Lung (tissue), 12 donors: ENCODE results near the gene TCF20. TPM values are rescaled to one million over a fixed set of nuclear protein-coding genes. Genes with fewer than 3 reads are reported as not detected.
A peak's percentile ranks its signal among the peaks of the same experiment; 100 is the strongest.

ENCODE experiments used
- ATAC-seq: fragments of 200-7000 bp; cut with Tn5 transposase; one replicate; pipeline ENCODE4 v1.9.1; 2020; ENCODE audit warnings: moderate number of reproducible peaks; ENCODE audit not compliant: insufficient read depth, low FRiP score
- DNase-seq, 3 donors: peaks; one replicate each; pipeline ENCODE4 v3.0.0-alpha.2; 2013 to 2017
- H3K27ac ChIP-seq, 2 donors: one replicate each; pipeline ENCODE4 v1.5.1; 2013; ENCODE audit warnings: mild to moderate bottlenecking in 2 of 2, moderate library complexity in 2 of 2, control low read depth in 1 of 2, inconsistent platforms in 1 of 2, low read depth in 1 of 2, low read length in 1 of 2
- H3K27me3 ChIP-seq, 3 donors: one replicate each; pipeline ENCODE4 v1.5.1; 2013; ENCODE audit warnings: low read length in 2 of 3; ENCODE audit not compliant: control insufficient read depth in 3 of 3, insufficient read depth in 3 of 3
- H3K36me3 ChIP-seq, 4 donors: one replicate each; pipeline ENCODE4 v1.5.1; 2013; ENCODE audit warnings: low read length in 4 of 4, mild to moderate bottlenecking in 1 of 4, moderate library complexity in 1 of 4; ENCODE audit not compliant: control insufficient read depth in 4 of 4, insufficient read depth in 4 of 4
- H3K4me1 ChIP-seq, 5 donors: one replicate each; pipeline ENCODE4 v1.5.1; 2013; ENCODE audit warnings: low read length in 5 of 5, mild to moderate bottlenecking in 2 of 5, moderate library complexity in 1 of 5; ENCODE audit not compliant: control insufficient read depth in 5 of 5, insufficient read depth in 5 of 5
- H3K4me3 ChIP-seq: one replicate; pipeline ENCODE4 v1.5.1; 2013; ENCODE audit warnings: mild to moderate bottlenecking, control low read depth, moderate library complexity
- H3K9ac ChIP-seq, 2 donors: one replicate each; pipeline ENCODE4 v1.5.1; 2013; ENCODE audit warnings: low read length in 2 of 2, control low read depth in 1 of 2; ENCODE audit not compliant: insufficient read depth in 1 of 2
- H3K9me3 ChIP-seq, 4 donors: one replicate each; pipeline ENCODE4 v1.5.1; 2013; ENCODE audit warnings: low read length in 3 of 4, mild to moderate bottlenecking in 1 of 4, moderate library complexity in 1 of 4; ENCODE audit not compliant: control insufficient read depth in 4 of 4, insufficient read depth in 3 of 4
- WGBS, 2 donors: extraction: QIAGEN DNeasy Blood & Tissue Kit; methylation state at CpG; one replicate each; pipeline ENCODE4 v1.1.7; 2013; 5-methylcytosine and 5-hydroxymethylcytosine counted together
- polyA plus RNA-seq, 2 donors: library from polyadenylated mRNA; stranded (reverse); fragments of 200-250 nt; gene quantifications; one replicate each; pipeline ENCODE4 v1.2.1, GENCODE V29; 2013
- total RNA-seq, 2 donors: library from RNA; depleted of rRNA in 1 of 2; stranded (reverse); fragments of >200 nt in 1 of 2; gene quantifications; one replicate each; pipeline ENCODE4 v1.2.1, GENCODE V29; 2014 to 2021
- TF ChIP-seq, protein P1 (sequence below): IDR thresholded peaks from 2 replicates; pipeline ENCODE4 v1.5.1; 2012; ENCODE audit warnings: mild to moderate bottlenecking; ENCODE audit errors: control extremely low read depth, extremely low read depth
- donor health status: control.
- donor health status: control.
- donor health status: Bipolar disorder and iron deficiency.
- donor health status: healthy.
- donor health status: DM: yes; HTN: yes; CAD: no.

Gene TCF20
- total and polyA plus RNA-seq, 4 donors = 9.7 to 41.5 (median 22.7) TPM

DNA sequence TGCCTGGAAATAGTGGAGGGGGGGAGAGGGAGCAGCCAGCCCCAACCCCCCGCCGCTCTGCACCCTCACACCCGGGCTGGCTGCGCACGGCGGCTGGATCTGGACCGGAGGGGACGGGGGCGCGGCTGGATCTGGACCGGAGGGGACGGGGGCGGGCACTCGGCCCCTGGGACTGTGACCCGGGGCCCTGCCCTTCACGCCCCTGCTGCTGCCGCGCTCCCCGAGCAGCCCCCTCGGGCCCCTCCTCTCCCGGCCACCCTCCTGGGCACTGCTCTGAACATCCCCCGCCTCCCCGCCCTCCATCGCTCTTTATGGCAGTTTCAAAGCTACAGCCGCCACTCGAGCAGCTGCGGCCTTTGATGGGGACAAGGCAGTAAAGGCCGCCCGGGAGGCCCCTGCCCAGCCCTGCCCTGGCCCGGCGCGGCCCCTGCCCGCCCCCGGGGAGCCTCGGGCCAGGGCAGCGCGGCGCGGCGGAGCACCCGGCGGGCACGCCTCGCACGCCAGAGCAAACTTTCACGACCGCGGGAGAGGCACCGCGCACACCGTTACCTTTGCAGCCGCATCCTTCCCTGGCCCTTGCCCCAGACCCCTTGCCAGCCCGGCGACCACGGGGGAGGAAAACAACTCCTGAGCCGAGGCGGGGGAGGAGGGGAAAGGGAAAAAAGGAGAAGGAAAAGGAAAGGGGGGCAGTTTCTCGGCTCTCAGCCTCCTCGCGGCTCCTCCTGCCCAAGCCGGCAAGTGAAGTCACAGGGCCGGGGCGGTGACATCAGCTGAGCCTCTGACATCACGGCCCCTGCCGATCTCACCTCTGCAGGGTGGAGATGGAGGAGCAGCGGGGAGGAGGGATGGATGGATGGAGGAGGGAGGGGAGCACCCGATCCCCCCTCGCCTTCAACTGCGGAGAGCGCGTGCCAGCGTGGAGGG, 13.1 kb upstream of the TCF20 start:
- 5 to 6% methylated on average over 57 to 72 of the region's 72 CpGs for WGBS, 2 donors
- TF ChIP-seq, protein P1, sequence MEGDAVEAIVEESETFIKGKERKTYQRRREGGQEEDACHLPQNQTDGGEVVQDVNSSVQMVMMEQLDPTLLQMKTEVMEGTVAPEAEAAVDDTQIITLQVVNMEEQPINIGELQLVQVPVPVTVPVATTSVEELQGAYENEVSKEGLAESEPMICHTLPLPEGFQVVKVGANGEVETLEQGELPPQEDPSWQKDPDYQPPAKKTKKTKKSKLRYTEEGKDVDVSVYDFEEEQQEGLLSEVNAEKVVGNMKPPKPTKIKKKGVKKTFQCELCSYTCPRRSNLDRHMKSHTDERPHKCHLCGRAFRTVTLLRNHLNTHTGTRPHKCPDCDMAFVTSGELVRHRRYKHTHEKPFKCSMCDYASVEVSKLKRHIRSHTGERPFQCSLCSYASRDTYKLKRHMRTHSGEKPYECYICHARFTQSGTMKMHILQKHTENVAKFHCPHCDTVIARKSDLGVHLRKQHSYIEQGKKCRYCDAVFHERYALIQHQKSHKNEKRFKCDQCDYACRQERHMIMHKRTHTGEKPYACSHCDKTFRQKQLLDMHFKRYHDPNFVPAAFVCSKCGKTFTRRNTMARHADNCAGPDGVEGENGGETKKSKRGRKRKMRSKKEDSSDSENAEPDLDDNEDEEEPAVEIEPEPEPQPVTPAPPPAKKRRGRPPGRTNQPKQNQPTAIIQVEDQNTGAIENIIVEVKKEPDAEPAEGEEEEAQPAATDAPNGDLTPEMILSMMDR = no peak
- no peak for ATAC-seq

DNA sequence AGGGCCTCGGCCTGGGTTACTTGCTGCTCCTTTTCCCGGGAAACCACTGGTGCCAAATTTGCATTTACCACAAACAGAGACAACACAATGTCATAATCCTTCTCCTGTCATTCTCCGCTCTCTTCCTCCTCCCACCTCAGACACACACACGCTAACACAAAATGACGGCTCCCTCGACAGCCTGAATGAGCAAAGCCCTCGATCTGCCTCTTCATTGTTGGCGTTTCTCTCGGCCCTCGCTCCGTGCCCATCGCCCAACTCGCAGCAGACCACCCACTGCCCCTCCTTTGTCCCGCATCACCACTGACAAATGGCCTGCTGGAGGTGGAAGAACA, 12.5 kb upstream of the TCF20 start:
- H3K27me3 ChIP-seq = peaks cover 0 to 9% (median 5%) of the 10 kb centered on the region in 3 donors
- WGBS, 2 donors = 21 to 32% methylated on average over 14 of the region's 14 CpGs
- H3K4me3 ChIP-seq = no peak overlapping the region
- no peak overlapping the region for H3K9ac ChIP-seq
- ATAC-seq (no peak), DNase-seq (peak in 2 of 3 donors; percentile 30 to 41)
- TF ChIP-seq, protein P1 = no peak
- H3K36me3 ChIP-seq = no peaks in the 10 kb centered on the region
- peaks cover 0 to 13% (median 2%) of the 10 kb centered on the region in 5 donors for H3K4me1 ChIP-seq
- H3K27ac ChIP-seq = no peak overlapping the region
- no peaks in the 10 kb centered on the region for H3K9me3 ChIP-seq

More for the DNA sequence above, 13.1 kb upstream of the TCF20 start:
- no peak overlapping the region for H3K27ac ChIP-seq
- no peak overlapping the region for H3K4me3 ChIP-seq
- H3K4me1 ChIP-seq = peaks cover 0 to 13% (median 2%) of the 10 kb centered on the region in 5 donors
- DNase-seq = peak; percentile 45 to 65 (median 61)
- H3K9me3 ChIP-seq = no peaks in the 10 kb centered on the region
- no peak overlapping the region for H3K9ac ChIP-seq
- H3K36me3 ChIP-seq = no peaks in the 10 kb centered on the region
- peaks cover 0 to 9% (median 5%) of the 10 kb centered on the region in 3 donors for H3K27me3 ChIP-seq

DNA sequence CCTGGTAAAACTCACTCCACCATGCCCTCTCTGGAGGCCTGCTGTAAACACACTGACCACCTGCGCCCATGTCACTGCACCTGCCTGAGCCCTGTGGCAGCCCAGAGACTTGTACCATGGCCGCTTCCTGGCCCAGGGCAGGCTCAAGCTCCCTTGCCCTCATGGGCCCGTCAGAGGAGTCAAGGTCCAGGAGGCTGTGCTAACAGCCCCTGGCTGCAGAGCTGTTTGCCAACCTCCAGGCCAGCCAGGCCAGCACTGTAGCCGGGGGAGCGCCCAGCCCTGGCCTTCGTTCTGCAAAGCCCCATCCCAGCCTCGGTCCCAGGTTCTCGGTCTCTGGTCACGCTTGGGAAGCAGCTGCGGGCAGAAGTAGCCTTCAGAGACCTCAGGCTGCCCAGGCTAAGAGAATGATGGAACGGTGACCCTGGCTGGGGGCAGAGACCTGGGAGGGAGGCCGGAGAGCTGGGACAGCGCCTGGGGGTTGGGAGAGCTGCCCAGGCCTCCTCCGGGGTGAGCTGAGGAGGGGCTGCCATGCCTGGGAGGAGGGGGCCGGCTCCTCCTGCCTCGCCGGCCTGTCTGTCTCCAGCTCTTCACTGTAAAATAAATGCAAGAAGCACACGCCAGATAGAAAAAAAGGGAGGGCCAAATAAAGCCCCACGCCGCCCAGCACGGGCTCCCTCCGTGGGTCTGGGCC, 11.9 kb upstream of the TCF20 start:
- H3K4me1 ChIP-seq = peaks cover 0 to 13% (median 2%) of the 10 kb centered on the region in 5 donors
- ATAC-seq = no peak
- DNase-seq = no peak
- H3K27ac ChIP-seq = no peak overlapping the region
- no peak overlapping the region for H3K4me3 ChIP-seq
- TF ChIP-seq, protein P1 = no peak
- H3K9ac ChIP-seq = no peak overlapping the region
- WGBS, 2 donors = 74 to 81% methylated on average over 22 of the region's 22 CpGs
- H3K27me3 ChIP-seq = peaks cover 0 to 9% (median 5%) of the 10 kb centered on the region in 3 donors
- no peaks in the 10 kb centered on the region for H3K36me3 ChIP-seq
- no peaks in the 10 kb centered on the region for H3K9me3 ChIP-seq
